ENCODE results near the gene ACAD11. TPM values are rescaled to one million over a fixed set of nuclear protein-coding genes. Genes with fewer than 3 reads are reported as not detected.

ACAD11 gene
- total and polyA plus RNA-seq, 9 of the 15 experiments (the other 6 are each of a cell fraction or from before 2014, with no cell fraction given): 1.3 to 8.4 (median 4.0) TPM

- no peak for TF ChIP-seq E4F1 (CRISPR knock-in tag; IDR thresholded peaks at IDR 0.05; ENCODE audit: borderline replicate concordance)
- TF ChIP-seq CBX3 (IDR thresholded peaks at IDR 0.05; ENCODE audit: borderline replicate concordance in 1 of 2, low read length in 2 of 2): no peak
- no peak for TF ChIP-seq RB1 (IDR thresholded peaks at IDR 0.05; ENCODE audit: low read depth)
- TF ChIP-seq PML (IDR thresholded peaks at IDR 0.05; ENCODE audit: low read length): no peak
- no peak for TF ChIP-seq CREB5 (CRISPR knock-in tag; IDR thresholded peaks at IDR 0.05)
- TF ChIP-seq HMGXB4 (CRISPR knock-in tag; IDR thresholded peaks at IDR 0.05): no peak
- TF ChIP-seq CHD2 (IDR thresholded peaks at IDR 0.05; ENCODE audit: low read depth, low read length): no peak
- no peak for TF ChIP-seq PBX2 (CRISPR knock-in tag; IDR thresholded peaks at IDR 0.05; ENCODE audit: low read depth)
- no peak for TF ChIP-seq PBX2 (tag; conservative IDR thresholded peaks at IDR 0.05; ENCODE audit: low read depth)
- TF ChIP-seq ARID2 (IDR thresholded peaks at IDR 0.05): no peak
- no peak for TF ChIP-seq HNRNPLL (IDR thresholded peaks at IDR 0.05; ENCODE audit: low read depth, low read length, poor library complexity, severe bottlenecking)
- TF ChIP-seq RBBP5 (IDR thresholded peaks at IDR 0.05; ENCODE audit: borderline replicate concordance, insufficient read depth, low read length, poor library complexity, severe bottlenecking): no peak
- no peak for TF ChIP-seq ZFX (CRISPR knock-in tag; IDR thresholded peaks at IDR 0.05)
- TF ChIP-seq ZNF717 (CRISPR knock-in tag; IDR thresholded peaks at IDR 0.05): no peak
- TF ChIP-seq IRF2 (CRISPR knock-in tag; IDR thresholded peaks at IDR 0.05): no peak
- TF ChIP-seq NCOA1 (IDR thresholded peaks at IDR 0.05; ENCODE audit: low read depth): no peak
Measured at GRCh38 chr3:132538072-132538471, 121.5 kb downstream of the ACAD11 start (continued).
